ENCODE results near the gene KDM2B.
"Not testable (repeated sequence)": the region's sequence is repeated elsewhere in the genome, so short reads cannot be mapped to it uniquely, and the experiment has no call there.

The KDM2B gene

DNA sequence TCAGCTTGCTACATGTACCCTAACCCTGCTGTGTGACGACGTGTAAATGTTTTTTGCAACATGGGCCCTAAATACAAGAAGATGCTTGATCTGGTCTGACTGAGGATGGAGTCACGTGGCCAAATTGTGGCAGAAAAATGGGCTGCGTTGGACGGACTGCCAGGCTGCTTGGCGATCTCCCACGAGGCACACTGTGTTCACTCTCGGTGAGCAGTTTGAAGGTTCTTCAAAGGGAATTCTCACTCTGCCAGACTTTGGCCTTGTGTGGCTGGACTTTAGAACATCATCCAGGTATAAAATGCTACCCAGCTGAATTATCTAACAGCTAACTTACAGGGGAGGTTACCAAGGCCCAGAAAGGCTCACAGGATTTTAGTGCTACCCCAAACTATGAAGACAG, 85.1 kb downstream of the KDM2B start:
- no peak for DNase-seq (ENCODE audit: low spot score)
- TF ChIP-seq, protein P1, sequence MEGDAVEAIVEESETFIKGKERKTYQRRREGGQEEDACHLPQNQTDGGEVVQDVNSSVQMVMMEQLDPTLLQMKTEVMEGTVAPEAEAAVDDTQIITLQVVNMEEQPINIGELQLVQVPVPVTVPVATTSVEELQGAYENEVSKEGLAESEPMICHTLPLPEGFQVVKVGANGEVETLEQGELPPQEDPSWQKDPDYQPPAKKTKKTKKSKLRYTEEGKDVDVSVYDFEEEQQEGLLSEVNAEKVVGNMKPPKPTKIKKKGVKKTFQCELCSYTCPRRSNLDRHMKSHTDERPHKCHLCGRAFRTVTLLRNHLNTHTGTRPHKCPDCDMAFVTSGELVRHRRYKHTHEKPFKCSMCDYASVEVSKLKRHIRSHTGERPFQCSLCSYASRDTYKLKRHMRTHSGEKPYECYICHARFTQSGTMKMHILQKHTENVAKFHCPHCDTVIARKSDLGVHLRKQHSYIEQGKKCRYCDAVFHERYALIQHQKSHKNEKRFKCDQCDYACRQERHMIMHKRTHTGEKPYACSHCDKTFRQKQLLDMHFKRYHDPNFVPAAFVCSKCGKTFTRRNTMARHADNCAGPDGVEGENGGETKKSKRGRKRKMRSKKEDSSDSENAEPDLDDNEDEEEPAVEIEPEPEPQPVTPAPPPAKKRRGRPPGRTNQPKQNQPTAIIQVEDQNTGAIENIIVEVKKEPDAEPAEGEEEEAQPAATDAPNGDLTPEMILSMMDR (IDR thresholded peaks at IDR 0.05; ENCODE audit: extremely low read depth, missing control alignments), result no peak

DNA sequence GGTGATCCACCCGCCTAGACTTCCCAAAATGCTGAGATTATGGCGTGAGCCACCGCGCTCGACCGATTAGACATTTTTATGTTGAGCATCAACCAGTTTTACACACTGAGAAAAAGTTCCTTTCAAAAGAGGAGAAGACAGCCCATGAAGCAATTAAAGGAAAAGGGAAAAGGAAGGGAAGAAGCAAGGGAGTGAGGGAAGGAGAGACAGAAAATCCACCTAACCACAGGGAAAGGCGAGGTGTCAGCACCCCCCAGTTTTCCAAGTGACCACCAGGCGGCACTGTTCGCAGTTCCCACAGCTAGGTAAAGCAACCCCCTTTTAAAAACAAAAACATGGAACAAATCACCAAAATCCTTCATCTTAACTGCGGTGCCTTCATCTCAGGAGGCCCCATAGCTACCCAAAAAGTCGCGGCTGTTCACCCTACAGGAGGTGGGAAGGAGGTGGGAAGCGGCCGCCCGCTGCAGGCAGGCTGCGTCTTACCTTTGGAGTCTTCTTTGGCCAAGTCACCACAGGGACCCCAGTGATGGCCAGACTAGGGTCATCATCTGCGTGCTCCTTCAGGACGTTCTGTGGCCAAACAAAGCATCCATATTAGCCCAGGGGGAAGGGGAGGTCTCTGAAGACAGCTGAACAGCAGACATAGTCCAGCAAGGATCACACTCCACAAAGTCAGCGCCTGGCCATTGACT, 86.6 kb downstream of the KDM2B start:
- peak; percentile 51 for DNase-seq (ENCODE audit: low spot score)
- TF ChIP-seq, protein P1 (IDR thresholded peaks at IDR 0.05; ENCODE audit: extremely low read depth, missing control alignments), result peak; percentile 69

DNA sequence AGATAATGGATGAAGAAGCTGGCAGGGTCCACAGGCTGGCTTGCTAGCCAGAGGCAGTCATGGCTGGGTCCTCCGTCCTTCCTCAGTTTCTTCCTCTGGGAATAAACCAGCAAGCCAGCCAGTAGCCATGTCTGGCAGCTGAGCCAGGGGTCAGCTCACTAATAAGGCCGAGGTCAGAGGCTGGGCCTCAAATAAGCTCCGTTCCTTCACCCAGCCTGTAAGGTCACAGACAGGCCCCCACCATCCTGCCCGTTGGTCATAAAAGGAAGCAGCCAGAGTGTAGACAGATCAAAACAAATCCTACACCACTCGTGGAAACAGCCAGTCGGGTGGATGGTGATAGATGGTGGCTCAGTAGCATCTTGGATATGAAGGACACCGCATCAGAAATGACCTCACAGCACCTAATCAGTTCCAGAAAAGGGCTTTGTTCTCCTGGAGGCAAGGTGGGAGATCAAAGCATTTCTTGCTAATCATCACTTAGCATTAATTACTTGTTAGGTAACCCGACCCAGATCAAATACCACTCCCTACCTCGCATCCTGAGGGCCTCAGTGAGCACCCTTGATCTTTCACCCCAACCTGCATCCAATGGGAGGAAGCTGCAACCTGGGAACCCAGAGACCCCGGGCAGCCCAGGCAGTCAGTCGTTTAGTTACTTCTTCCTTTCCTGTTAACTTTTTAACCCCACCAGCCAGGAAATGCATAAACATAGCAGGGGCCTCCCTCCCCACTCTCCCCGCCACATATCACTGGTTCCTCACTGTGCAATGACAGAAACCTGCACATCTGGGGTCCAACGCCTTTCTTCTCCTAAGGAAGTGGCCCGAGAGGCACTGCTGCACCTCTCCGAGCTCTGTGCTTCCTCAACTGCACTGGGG, 90.2 kb downstream of the KDM2B start:
- TF ChIP-seq, protein P1 (IDR thresholded peaks at IDR 0.05; ENCODE audit: extremely low read depth, missing control alignments), result no peak
- no peak for DNase-seq (ENCODE audit: low spot score)

DNA sequence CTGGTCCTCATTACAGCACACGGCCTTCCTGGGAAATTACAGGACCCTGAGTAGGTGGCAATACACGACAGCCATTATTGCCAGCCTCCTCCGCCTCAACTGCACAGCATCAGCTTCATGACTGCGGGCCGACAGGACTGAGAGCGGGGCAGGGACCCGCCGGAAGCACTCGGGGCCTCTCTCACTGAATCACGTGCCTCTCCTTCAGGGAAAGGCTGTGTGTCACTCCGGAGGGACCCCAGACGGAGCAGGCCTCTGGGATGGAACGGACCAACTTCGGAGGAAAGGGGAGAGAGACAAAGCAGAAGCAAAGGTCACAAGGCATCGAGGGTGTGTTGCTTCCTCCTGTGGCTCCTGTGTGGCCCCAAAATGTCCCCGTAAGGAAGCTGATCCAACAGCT, 90.9 kb downstream of the KDM2B start:
- TF ChIP-seq, protein P1 (IDR thresholded peaks at IDR 0.05; ENCODE audit: extremely low read depth, missing control alignments), result no peak
- no peak for DNase-seq (ENCODE audit: low spot score)

DNA sequence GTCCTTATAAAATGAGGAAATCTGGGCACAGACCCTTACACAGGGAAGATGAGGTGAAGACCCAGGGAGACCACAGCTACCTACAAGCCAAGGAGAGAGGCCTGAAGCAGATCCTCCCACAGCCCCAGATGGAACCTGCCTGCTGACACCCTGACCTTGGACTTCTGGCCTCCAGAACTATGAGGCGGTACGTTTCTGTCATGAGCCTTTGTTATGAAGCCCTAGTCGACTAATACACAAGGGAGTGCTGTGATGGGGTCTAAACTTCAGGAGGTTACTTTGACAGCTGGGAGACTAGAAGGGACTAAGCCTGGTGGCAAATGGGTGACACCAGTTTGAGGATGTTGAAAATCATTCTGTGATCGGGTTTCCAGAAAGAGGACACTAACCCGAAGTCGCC, 95.9 kb downstream of the KDM2B start:
- TF ChIP-seq, protein P1 (IDR thresholded peaks at IDR 0.05; ENCODE audit: extremely low read depth, missing control alignments), result no peak
- DNase-seq (ENCODE audit: low spot score), result no peak

DNA sequence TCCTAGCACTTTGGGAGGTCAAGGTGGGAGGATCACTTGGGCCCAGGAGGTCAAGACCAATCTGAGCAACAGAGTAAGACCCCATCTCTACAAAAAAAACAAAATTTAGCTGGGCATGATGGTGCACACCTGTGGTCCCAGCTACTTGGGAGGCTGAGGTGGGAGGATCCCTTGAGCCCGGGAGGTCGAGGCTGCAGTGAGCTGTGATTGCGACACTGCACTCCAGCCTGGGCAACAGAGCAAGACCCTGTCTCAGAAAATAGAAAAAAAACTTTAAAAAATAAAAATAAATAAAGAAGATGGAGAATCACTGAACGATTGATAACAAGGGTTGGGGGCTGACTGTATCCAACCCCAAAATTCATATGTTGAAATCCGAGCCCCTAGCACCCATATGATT, 96.3 kb downstream of the KDM2B start:
- DNase-seq (ENCODE audit: low spot score), result not testable (repeated sequence)

DNA sequence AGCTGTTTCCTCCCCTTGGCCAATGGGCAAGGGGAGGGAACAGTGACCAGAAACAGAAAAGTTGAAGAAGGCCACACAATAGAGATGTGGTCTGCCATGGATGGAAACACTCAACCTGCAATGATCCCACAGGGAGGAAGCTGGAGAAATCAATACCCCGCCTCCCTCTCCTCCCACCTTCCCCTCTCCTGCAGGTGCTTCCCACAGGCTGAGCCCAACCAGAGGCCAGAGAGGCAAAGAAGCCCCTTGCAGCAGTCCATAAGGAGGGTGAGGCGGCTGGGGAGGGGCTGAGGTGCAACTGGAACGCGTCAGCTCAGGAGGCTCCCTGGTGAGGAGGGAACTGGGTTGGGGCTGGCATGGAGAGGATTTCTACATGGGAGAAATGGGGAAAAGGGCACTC, 96.9 kb downstream of the KDM2B start:
- TF ChIP-seq, protein P1 (IDR thresholded peaks at IDR 0.05; ENCODE audit: extremely low read depth, missing control alignments), result no peak
- no peak for DNase-seq (ENCODE audit: low spot score)

Measured in GM20000 (cell line).